PC-3 (cell line): ENCODE results near the gene XCR1. TPM values are rescaled to one million over a fixed set of nuclear protein-coding genes. Genes with fewer than 3 reads are reported as not detected.

Experiments
- ATAC-seq: fragments of 200-7000 bp; cut with Tn5 transposase; 2 replicates; pipeline ENCODE4 v1.9.1; 2020; ENCODE audit warnings: mild to moderate bottlenecking, moderate library complexity
- BruUV-seq: library from RNA; stranded (reverse); fragments of 400-500 nt; replicated peaks from 2 replicates; lab custom pipeline; 2021; lab: Mats Ljungman, UMichigan
- CTCF ChIA-PET: fragments of 300-600 bp; sonication (Branson Sonifier 250); formaldehyde crosslinking; loops from one replicate; lab custom pipeline; 2022; ENCODE audit warnings: antibody characterized with exemption; lab: Charles Lee
- POLR2A ChIA-PET: fragments of 300-600 bp; sonication (Branson Sonifier 250); formaldehyde crosslinking; loops from one replicate; lab custom pipeline; 2022; ENCODE audit warnings: antibody characterized with exemption; ENCODE audit not compliant: unreplicated experiment; lab: Charles Lee
- DNase-seq: peaks from one replicate; pipeline ENCODE4 v3.0.0-alpha.2; 2015
- H2AFZ ChIP-seq: fragments of 300-600 bp; sonication (generic); 2 replicates; pipeline ENCODE4 v1.6.0; 2016; ENCODE audit warnings: antibody characterized with exemption, low read length
- H3F3A ChIP-seq: fragments of 300-600 bp; sonication (generic); one replicate; pipeline ENCODE4 v1.6.0; 2017; ENCODE audit warnings: antibody characterized with exemption, low read length, control low read depth, mild to moderate bottlenecking; ENCODE audit not compliant: unreplicated experiment
- H3K27ac ChIP-seq: fragments of 300-600 bp; sonication (generic); 2 replicates; pipeline ENCODE4 v1.5.1; 2016; ENCODE audit warnings: mild to moderate bottlenecking, low read length
- H3K27me3 ChIP-seq: fragments of 300-600 bp; sonication (generic); 2 replicates; pipeline ENCODE4 v1.6.1; 2016; ENCODE audit warnings: low read length, mixed read lengths
- H3K36me3 ChIP-seq: fragments of 300-600 bp; sonication (generic); 2 replicates; pipeline ENCODE4 v1.6.1; 2016; ENCODE audit warnings: low read depth, mixed run types, low read length, mixed read lengths
- H3K4me1 ChIP-seq: fragments of 300-600 bp; sonication (generic); 2 replicates; pipeline ENCODE4 v1.5.1; 2016; ENCODE audit warnings: low read length; ENCODE audit not compliant: insufficient read depth
- H3K4me2 ChIP-seq: fragments of 300-600 bp; sonication (generic); 2 replicates; pipeline ENCODE4 v1.6.0; 2016; ENCODE audit warnings: low read length
- H3K4me3 ChIP-seq: fragments of 300-600 bp; sonication (generic); 2 replicates; pipeline ENCODE4 v1.5.1; 2016; ENCODE audit warnings: mild to moderate bottlenecking, low read length, mixed read lengths
- H3K79me2 ChIP-seq: fragments of 300-600 bp; sonication (generic); 2 replicates; pipeline ENCODE4 v1.6.1; 2017; ENCODE audit warnings: low read length, mixed read lengths
- H3K9ac ChIP-seq: fragments of 300-600 bp; sonication (generic); 2 replicates; pipeline ENCODE4 v1.6.0; 2016; ENCODE audit warnings: mild to moderate bottlenecking, low read length
- H3K9me2 ChIP-seq: fragments of 300-600 bp; sonication (generic); replicated peaks from 2 replicates; pipeline ENCODE4 v1.6.1; 2016; ENCODE audit warnings: mixed run types, low read length, mixed read lengths
- H3K9me3 ChIP-seq: fragments of 300-600 bp; sonication (generic); 2 replicates; pipeline ENCODE4 v1.6.1; 2016; ENCODE audit warnings: low read length, mixed read lengths
- H4K20me1 ChIP-seq: fragments of 300-600 bp; sonication (generic); 2 replicates; pipeline ENCODE4 v1.6.1; 2016; ENCODE audit warnings: low read length, mixed read lengths
- CTCF ChIP-seq: fragments of 300-600 bp; sonication (generic); conservative IDR thresholded peaks from 2 replicates; pipeline ENCODE4 v1.5.1; 2017; ENCODE audit warnings: antibody characterized with exemption, low read depth, mild to moderate bottlenecking, low read length
- EZH2 ChIP-seq: fragments of 300-600 bp; sonication (generic); IDR thresholded peaks from one replicate; pipeline ENCODE4 v1.6.1; 2017; ENCODE audit warnings: antibody characterized with exemption, mild to moderate bottlenecking, low read length; ENCODE audit not compliant: unreplicated experiment
- EZH2phosphoT487 ChIP-seq: fragments of 300-600 bp; sonication (generic); IDR thresholded peaks from 2 replicates; pipeline ENCODE4 v1.6.1; 2018; ENCODE audit warnings: mild to moderate bottlenecking, antibody characterized with exemption, low read length, borderline replicate concordance
- intact Hi-C: fragments of 100-400 bp; cut with micrococcal nuclease; formaldehyde crosslinking; loops from 2 replicates; pipeline ENCODE4 v1.9.0; 2023
- total RNA-seq: library from RNA; depleted of rRNA; stranded (reverse); fragments of >200 nt; gene quantifications from 2 replicates; pipeline ENCODE4 v1.2.3, GENCODE V29; 2014

Gene XCR1
- total RNA-seq, 1 experiment from 2014 or later: not detected

DNA sequence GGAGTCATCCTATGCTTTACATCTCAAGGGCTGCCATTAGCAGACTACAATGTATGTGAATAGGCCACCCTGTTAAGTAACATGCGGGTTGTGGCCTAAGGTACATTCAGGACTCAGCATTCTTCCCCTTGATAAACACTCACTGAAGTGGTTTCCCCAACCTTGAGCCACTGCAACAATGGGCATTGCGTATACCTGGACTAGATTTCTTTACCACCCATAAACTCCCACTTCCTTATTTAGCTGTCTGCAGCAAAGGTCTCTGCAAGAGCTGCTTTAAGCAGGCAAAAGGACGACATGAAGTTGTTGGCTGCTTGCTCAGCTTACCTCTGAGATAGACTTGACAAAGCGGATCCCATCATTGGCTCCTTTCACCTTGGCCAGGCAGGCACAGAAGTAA, 47.9 kb downstream of the XCR1 start:
- H4K20me1 ChIP-seq: no peaks in the 10 kb centered on the region
- TF ChIP-seq EZH2: no peak
- no peak for TF ChIP-seq CTCF
- TF ChIP-seq EZH2phosphoT487: no peak
- DNase-seq (no peak), ATAC-seq (no peak)
- no peak overlapping the region for H2AFZ ChIP-seq
- CTCF ChIA-PET: no interaction called here
- no peaks in the 10 kb centered on the region for H3K9me2 ChIP-seq
- H3K9me3 ChIP-seq: no peaks in the 10 kb centered on the region
- no peak overlapping the region for H3K4me3 ChIP-seq
- no peak overlapping the region for H3K9ac ChIP-seq
- H3K27ac ChIP-seq: no peak overlapping the region
- peaks cover 26% of the 10 kb centered on the region for H3K4me1 ChIP-seq
- intact Hi-C loops: no loop called here
- H3K79me2 ChIP-seq: no peaks in the 10 kb centered on the region
- no TSS peak for BruUV-seq
- no peak overlapping the region for H3K4me2 ChIP-seq
- no peaks in the 10 kb centered on the region for H3F3A ChIP-seq
- H3K36me3 ChIP-seq: peaks cover 42% of the 10 kb centered on the region
- H3K27me3 ChIP-seq: no peaks in the 10 kb centered on the region
- POLR2A ChIA-PET: no interaction called here

GRCh38 chr3:45978006-45978761, 49.1 kb downstream of the XCR1 start:
- Histone ChIP-seq H3K4me1 (peaks cover 31% of the 10 kb centered on the region), H3K4me3 (no peak overlapping the region), H3F3A (peaks cover 4% of the 10 kb centered on the region), H2AFZ (no peak overlapping the region), H3K27ac (no peak overlapping the region), H3K9me2 (no peaks in the 10 kb centered on the region), H3K9ac (no peak overlapping the region), H3K9me3 (no peaks in the 10 kb centered on the region), H3K4me2 (0 out of 2 replicates have a peak overlapping the region, but pooled peaks have one; percentile 0), H3K27me3 (no peaks in the 10 kb centered on the region), H3K79me2 (no peaks in the 10 kb centered on the region), H4K20me1 (no peaks in the 10 kb centered on the region), H3K36me3 (peaks cover 32% of the 10 kb centered on the region)
- ChIA-PET POLR2A (no interaction called here), CTCF (no interaction called here)
- ATAC-seq (peak; percentile 22; the same call in 1 of the 2 replicates), DNase-seq (peak; percentile 77)
- no peak for TF ChIP-seq EZH2
- no peak for TF ChIP-seq EZH2phosphoT487
- TF ChIP-seq CTCF: no peak
- intact Hi-C loops: no loop called here
- BruUV-seq: no TSS peak
